ENCODE measurements around the gene RAB7A. TPM values are rescaled to one million over a fixed set of nuclear protein-coding genes. Genes with fewer than 3 reads are reported as not detected.

RAB7A gene
- total RNA-seq, 1 donor from 2014 or later, result 298 TPM

GRCh38 chr3:128761392-128761791, 35.4 kb downstream of the RAB7A start:
- peaks cover 2% of the 10 kb centered on the region for H3K9me3 Mint-ChIP-seq (ENCODE audit: unreplicated experiment)
- DNase-seq, result no peak
- H3K27me3 Mint-ChIP-seq (ENCODE audit: unreplicated experiment), result peaks cover 4% of the 10 kb centered on the region
- no peak overlapping the region for H3K4me3 Mint-ChIP-seq (ENCODE audit: unreplicated experiment)
- peaks cover 20% of the 10 kb centered on the region for H3K4me1 Mint-ChIP-seq (ENCODE audit: low read depth, unreplicated experiment)
- H3K27ac Mint-ChIP-seq (ENCODE audit: unreplicated experiment), result no peak overlapping the region
- H3K36me3 Mint-ChIP-seq (ENCODE audit: unreplicated experiment), result peaks cover 9% of the 10 kb centered on the region
- TF ChIP-seq, protein P1, sequence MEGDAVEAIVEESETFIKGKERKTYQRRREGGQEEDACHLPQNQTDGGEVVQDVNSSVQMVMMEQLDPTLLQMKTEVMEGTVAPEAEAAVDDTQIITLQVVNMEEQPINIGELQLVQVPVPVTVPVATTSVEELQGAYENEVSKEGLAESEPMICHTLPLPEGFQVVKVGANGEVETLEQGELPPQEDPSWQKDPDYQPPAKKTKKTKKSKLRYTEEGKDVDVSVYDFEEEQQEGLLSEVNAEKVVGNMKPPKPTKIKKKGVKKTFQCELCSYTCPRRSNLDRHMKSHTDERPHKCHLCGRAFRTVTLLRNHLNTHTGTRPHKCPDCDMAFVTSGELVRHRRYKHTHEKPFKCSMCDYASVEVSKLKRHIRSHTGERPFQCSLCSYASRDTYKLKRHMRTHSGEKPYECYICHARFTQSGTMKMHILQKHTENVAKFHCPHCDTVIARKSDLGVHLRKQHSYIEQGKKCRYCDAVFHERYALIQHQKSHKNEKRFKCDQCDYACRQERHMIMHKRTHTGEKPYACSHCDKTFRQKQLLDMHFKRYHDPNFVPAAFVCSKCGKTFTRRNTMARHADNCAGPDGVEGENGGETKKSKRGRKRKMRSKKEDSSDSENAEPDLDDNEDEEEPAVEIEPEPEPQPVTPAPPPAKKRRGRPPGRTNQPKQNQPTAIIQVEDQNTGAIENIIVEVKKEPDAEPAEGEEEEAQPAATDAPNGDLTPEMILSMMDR (IDR thresholded peaks at IDR 0.05; ENCODE audit: partially characterized antibody, unreplicated experiment), result no peak

GRCh38 chr3:128763967-128764366, 38.0 kb downstream of the RAB7A start:
- H3K4me1 Mint-ChIP-seq (ENCODE audit: low read depth, unreplicated experiment), result peaks cover 33% of the 10 kb centered on the region

DNA sequence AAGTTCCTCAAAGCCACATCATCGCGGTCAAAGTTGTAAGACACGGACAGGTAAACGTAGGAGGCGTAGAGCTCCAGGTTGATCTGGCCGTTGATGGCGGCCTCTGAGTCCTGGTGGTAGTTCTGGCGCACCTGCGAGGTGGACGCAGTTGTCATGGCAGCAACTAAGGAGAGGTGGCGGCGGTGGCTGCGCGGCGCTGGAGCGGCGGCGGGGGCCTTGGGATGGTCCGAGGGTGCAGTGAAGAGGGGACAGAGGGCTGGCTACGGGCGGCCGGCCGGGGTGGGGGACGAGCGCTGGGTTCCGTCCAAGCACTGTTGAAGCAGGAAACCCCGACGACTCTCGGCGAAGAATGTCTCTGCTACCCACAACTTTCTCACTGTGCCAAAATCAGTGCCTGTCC, 38.9 kb downstream of the RAB7A start:
- peaks cover 2% of the 10 kb centered on the region for H3K9me3 Mint-ChIP-seq (ENCODE audit: unreplicated experiment)
- no peak overlapping the region for H3K27ac Mint-ChIP-seq (ENCODE audit: unreplicated experiment)
- DNase-seq, result no peak
- peaks cover 36% of the 10 kb centered on the region for H3K4me1 Mint-ChIP-seq (ENCODE audit: low read depth, unreplicated experiment)
- TF ChIP-seq, protein P1 (IDR thresholded peaks at IDR 0.05; ENCODE audit: partially characterized antibody, unreplicated experiment), result no peak
- no peaks in the 10 kb centered on the region for H3K27me3 Mint-ChIP-seq (ENCODE audit: unreplicated experiment)
- H3K4me3 Mint-ChIP-seq (ENCODE audit: unreplicated experiment), result no peak overlapping the region
- H3K36me3 Mint-ChIP-seq (ENCODE audit: unreplicated experiment), result peaks cover 4% of the 10 kb centered on the region

More at GRCh38 chr3:128763967-128764366, 38.0 kb downstream of the RAB7A start:
- H3K36me3 Mint-ChIP-seq (ENCODE audit: unreplicated experiment), result peaks cover 4% of the 10 kb centered on the region
- TF ChIP-seq, protein P1 (IDR thresholded peaks at IDR 0.05; ENCODE audit: partially characterized antibody, unreplicated experiment), result no peak
- H3K27ac Mint-ChIP-seq (ENCODE audit: unreplicated experiment), result no peak overlapping the region
- DNase-seq, result no peak
- H3K9me3 Mint-ChIP-seq (ENCODE audit: unreplicated experiment), result no peaks in the 10 kb centered on the region
- H3K27me3 Mint-ChIP-seq (ENCODE audit: unreplicated experiment), result peaks cover 2% of the 10 kb centered on the region
- no peak overlapping the region for H3K4me3 Mint-ChIP-seq (ENCODE audit: unreplicated experiment)

- Mint-ChIP-seq H3K36me3 (ENCODE audit: unreplicated experiment) (peaks cover 8% of the 10 kb centered on the region), H3K27ac (ENCODE audit: unreplicated experiment) (peak overlapping the region; percentile 45), H3K4me3 (ENCODE audit: unreplicated experiment) (no peak overlapping the region), H3K4me1 (ENCODE audit: low read depth, unreplicated experiment) (peaks cover 30% of the 10 kb centered on the region), H3K9me3 (ENCODE audit: unreplicated experiment) (peaks cover 3% of the 10 kb centered on the region), H3K27me3 (ENCODE audit: unreplicated experiment) (no peaks in the 10 kb centered on the region)
- DNase-seq, result no peak
- TF ChIP-seq, protein P1 (IDR thresholded peaks at IDR 0.05; ENCODE audit: partially characterized antibody, unreplicated experiment), result no peak
These were observed 41.2 kb downstream of the RAB7A start for GRCh38 chr3:128767094-128767750.

GRCh38 chr3:128768471-128768870, 42.5 kb downstream of the RAB7A start:
- H3K27me3 Mint-ChIP-seq (ENCODE audit: unreplicated experiment), result peaks cover 2% of the 10 kb centered on the region
- TF ChIP-seq, protein P1 (IDR thresholded peaks at IDR 0.05; ENCODE audit: partially characterized antibody, unreplicated experiment), result no peak
- peaks cover 12% of the 10 kb centered on the region for H3K36me3 Mint-ChIP-seq (ENCODE audit: unreplicated experiment)
- H3K9me3 Mint-ChIP-seq (ENCODE audit: unreplicated experiment), result peaks cover 7% of the 10 kb centered on the region
- peak overlapping the region; percentile 87 for H3K27ac Mint-ChIP-seq (ENCODE audit: unreplicated experiment)
- DNase-seq, result no peak
- peaks cover 30% of the 10 kb centered on the region for H3K4me1 Mint-ChIP-seq (ENCODE audit: low read depth, unreplicated experiment)
- H3K4me3 Mint-ChIP-seq (ENCODE audit: unreplicated experiment), result peak overlapping the region; percentile 39

Data from glutamatergic neuron (in vitro differentiated cells).